ENCODE results near the gene SMYD1.
"Not testable (repeated sequence)": the region's sequence is repeated elsewhere in the genome, so short reads cannot be mapped to it uniquely, and the experiment has no call there.

SMYD1 gene

DNA sequence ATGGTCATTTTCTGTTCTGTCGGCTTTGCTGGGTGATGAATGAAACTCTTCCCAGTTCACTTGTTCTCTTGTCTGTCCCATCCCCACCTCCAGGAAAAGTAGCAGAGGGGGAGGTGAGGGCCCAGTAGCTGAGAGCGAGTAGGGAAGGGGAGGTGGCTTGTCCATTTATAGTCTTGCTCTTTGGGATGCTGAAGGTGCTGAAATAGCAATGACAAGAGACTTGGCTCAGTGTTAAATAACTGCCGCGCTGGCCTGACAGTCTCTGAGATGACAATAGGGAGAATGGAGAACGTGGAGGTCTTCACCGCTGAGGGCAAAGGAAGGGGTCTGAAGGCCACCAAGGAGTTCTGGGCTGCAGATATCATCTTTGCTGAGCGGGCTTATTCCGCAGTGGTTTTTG lies at the start of gene SMYD1:
SMYD1 (plus strand) TSS at position 228 of the 400 bp plus-strand sequence; CDS start at position 268, 40 bp downstream.
- no peak for DNase-seq (ENCODE audit: low read depth in 2 of 2)

DNA sequence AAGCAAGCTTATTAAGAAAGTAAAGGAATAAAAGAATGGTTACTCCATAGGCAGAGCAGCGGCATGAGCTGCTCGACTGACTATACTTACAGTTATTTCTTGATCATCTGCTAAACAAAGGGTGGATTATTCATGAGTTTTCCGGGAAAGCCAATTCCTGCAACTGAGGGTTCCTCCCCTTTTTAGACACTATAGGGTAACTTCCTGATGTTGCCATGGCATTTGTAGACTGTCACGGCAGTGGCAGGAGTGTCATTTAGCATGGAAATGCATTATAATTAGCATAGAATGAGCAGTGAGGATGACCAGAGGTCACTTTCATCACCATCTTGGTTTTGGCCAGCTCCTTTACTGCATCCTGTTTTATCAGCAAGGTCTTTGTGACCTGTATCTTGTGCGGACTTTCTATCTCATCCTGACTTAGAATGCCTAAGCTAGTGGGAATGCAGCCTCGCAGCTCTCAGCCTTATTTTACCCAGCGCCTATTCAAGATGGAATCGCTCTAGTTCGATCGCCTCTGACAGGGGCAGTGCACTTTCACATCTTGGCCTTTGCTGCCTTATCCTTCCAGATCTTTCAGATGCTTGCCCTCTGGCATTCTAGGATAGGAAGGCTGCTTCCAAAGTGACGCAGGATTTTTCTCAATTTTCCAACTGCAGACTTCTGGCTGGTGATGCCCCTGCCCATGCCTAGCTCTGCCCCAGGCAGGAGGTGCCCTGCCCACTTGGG lies 49.4 kb upstream of the SMYD1 start:
- DNase-seq (ENCODE audit: low read depth in 2 of 2), result not testable (repeated sequence)

DNA sequence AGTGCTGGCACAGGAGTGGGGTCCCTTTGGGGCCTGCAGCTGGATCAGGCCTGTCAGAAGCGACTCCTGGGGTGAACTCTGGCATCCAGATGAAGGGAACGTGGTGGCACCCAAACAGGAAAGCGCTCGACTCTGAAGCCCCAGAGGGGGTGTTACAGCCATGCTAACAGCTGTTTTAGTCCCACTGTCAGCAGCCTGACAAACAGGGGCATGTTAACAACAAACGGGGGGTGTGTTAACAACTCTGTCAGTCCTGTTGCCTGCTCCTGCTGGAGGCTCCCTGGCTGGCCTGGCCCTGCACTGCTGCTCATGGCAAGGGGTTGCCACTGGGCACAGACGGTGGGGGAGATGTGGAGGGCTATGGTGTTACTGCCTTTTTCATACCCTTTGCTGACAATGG lies 48.7 kb upstream of the SMYD1 start:
- no peak for DNase-seq (ENCODE audit: low read depth in 2 of 2)

DNA sequence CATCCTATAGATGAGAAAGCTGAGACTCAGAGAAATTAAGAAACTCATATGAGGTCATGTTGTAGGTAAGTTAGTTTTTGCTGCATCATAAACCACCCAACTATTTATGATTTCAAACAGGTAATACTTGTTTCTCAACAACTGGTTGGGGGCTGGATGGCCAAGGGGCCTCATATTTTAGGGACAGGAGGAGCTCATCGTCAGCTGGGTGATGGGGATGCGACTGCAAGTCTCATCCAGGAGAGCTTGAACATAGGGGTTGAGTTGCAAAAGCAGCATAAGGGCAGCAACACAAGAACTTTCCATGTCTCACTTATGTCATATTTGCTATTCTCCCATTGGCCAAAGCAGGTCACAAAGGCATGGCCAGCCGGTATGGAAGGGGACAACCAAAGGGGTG lies 47.6 kb upstream of the SMYD1 start:
- DNase-seq (ENCODE audit: low read depth in 2 of 2), result no peak

DNA sequence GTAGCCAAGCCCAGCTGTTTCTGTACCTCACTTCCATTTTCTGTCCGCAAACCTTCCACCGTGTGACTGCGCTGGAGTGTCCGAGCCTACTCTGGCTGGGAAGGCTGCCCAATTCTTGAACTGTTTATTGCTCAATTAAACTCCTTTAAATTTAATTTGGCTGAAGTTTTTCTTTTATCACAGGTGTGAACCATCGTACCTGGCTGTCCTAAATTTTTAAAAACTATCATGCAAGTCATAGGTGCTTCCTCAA lies 45.0 kb upstream of the SMYD1 start:
- DNase-seq (ENCODE audit: low read depth in 2 of 2), result no peak

- DNase-seq (ENCODE audit: low read depth in 2 of 2), result no peak
These were observed 43.1 kb upstream of the SMYD1 start for GRCh38 chr2:88024509-88024908.

GRCh38 chr2:88027697-88028389 lies 39.8 kb upstream of the SMYD1 start:
- no peak for DNase-seq (ENCODE audit: low read depth in 2 of 2)

DNA sequence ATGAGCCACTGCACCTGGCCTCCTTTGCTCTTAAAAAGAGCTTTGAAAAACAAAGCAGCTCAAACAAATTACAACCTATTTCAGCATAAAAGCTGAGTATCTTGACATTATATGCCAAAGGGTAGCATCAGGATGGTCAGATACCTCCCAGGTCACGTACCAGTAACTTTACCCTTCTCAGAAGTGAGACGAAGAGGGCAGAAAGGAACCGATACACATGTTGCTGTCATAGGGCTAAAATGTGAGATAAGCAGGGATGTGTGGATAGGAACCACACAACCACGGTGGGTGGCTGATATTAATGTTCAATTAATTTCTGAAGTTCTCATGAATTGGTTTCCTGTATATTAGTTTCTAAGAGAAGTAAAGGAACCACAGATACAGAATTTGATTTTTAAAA lies 38.7 kb upstream of the SMYD1 start:
- DNase-seq (ENCODE audit: low read depth in 2 of 2), result no peak

- DNase-seq (ENCODE audit: low read depth in 2 of 2), result no peak
These were observed 35.4 kb upstream of the SMYD1 start for GRCh38 chr2:88032070-88032702.

- DNase-seq (ENCODE audit: low read depth in 2 of 2), result no peak
These were observed 31.4 kb upstream of the SMYD1 start for GRCh38 chr2:88036182-88036581.

DNA sequence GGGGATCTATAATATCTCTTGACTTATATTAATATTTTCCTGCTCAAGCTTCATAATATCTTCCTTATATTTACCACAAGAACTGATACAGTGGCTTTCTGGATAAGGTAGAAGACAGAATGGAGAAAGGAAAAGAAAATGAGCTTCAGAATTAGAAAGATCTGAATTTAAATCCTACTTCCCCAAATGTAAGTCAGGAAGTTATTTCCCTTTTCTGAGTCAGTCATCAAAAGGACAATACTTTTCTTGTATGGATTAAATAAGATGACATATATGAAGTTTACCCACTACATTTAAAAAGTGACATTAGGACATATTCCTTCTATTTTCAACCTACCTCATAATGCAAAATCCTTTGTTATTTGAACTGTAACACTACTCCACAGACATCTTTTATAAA lies 31.0 kb upstream of the SMYD1 start:
- DNase-seq (ENCODE audit: low read depth in 2 of 2), result no peak

GRCh38 chr2:88038263-88039105 lies 29.1 kb upstream of the SMYD1 start:
- DNase-seq (ENCODE audit: low read depth in 2 of 2), result no peak

- DNase-seq (ENCODE audit: low read depth in 2 of 2), result no peak
These were observed 25.1 kb upstream of the SMYD1 start for GRCh38 chr2:88042476-88042875.

GRCh38 chr2:88045561-88045960 lies 22.1 kb upstream of the SMYD1 start:
- not testable (repeated sequence) for DNase-seq (ENCODE audit: low read depth in 2 of 2)

GRCh38 chr2:88048541-88048940 lies 19.1 kb upstream of the SMYD1 start:
- no peak for DNase-seq (ENCODE audit: low read depth in 2 of 2)

DNA sequence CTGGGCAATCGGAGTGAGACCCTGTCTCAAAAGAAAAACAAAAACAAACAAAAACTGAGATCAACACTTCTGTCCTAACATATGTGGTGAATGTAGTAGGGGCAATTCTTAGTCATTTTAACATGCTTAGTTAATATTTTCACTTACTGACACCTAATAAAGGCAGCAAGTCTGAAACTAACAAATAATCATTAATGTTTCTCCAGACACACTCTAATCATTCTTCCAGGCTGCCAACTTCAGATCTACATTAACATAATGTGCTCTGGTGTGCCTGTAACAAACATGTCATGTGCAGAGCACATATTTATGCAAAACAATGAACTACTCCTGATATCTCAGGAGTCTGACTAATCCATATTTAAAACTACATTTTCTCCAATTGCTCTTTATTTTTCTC lies 18.0 kb upstream of the SMYD1 start:
- no peak for DNase-seq (ENCODE audit: low read depth in 2 of 2)

- no peak for DNase-seq (ENCODE audit: low read depth in 2 of 2)
These were observed 15.8 kb upstream of the SMYD1 start for GRCh38 chr2:88051792-88052191.

- no peak for DNase-seq (ENCODE audit: low read depth in 2 of 2)
These were observed 14.3 kb upstream of the SMYD1 start for GRCh38 chr2:88053296-88053695.

GRCh38 chr2:88053934-88054781 lies 13.5 kb upstream of the SMYD1 start:
- no peak for DNase-seq (ENCODE audit: low read depth in 2 of 2)

DNA sequence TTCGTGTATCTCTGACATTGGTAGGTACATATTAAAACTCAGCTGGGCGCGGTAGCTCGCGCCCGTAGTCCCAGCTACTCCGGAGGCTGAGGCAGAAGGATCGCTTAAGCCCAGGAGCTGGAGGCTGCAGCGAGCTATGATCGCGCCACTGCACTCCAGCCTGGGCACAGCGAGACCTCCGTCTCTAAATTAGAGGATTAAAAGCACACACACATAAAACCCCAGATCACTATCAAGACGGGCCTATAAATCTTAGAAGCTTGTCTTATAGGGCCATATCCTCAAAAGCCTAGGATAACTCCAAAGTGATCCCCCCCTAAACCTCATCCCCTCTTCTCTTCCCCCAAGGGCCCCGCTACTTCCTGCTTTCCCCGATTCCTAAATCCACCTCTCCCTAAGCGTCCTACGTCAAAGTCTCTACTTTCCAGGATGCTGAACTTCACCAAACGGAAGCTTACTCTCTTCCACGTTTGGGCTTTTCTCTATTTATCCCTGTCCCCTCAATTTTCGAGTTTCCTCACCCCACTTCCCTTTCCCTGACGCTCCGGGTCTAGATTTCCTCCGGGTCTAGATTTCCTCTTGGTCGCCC lies 12.7 kb upstream of the SMYD1 start:
- no peak for DNase-seq (ENCODE audit: low read depth in 2 of 2)
